ENCODE measurements around the gene NECTIN1.

NECTIN1 gene

GRCh38 chr11:119716582-119717498 lies 12.2 kb downstream of the NECTIN1 start:
- FAIRE-seq (no peak), DNase-seq (ENCODE audit: extremely low spot score, insufficient read length, low read depth) (no peak)

GRCh38 chr11:119714590-119714989 lies 14.4 kb downstream of the NECTIN1 start:
- DNase-seq (ENCODE audit: extremely low spot score, insufficient read length, low read depth) (no peak), FAIRE-seq (no peak)

GRCh38 chr11:119714189-119714588 lies 14.8 kb downstream of the NECTIN1 start:
- FAIRE-seq (no peak), DNase-seq (ENCODE audit: extremely low spot score, insufficient read length, low read depth) (no peak)

- DNase-seq (ENCODE audit: extremely low spot score, insufficient read length, low read depth) (no peak), FAIRE-seq (no peak)
Observed at GRCh38 chr11:119713359-119714040, 15.5 kb downstream of the NECTIN1 start.

DNA sequence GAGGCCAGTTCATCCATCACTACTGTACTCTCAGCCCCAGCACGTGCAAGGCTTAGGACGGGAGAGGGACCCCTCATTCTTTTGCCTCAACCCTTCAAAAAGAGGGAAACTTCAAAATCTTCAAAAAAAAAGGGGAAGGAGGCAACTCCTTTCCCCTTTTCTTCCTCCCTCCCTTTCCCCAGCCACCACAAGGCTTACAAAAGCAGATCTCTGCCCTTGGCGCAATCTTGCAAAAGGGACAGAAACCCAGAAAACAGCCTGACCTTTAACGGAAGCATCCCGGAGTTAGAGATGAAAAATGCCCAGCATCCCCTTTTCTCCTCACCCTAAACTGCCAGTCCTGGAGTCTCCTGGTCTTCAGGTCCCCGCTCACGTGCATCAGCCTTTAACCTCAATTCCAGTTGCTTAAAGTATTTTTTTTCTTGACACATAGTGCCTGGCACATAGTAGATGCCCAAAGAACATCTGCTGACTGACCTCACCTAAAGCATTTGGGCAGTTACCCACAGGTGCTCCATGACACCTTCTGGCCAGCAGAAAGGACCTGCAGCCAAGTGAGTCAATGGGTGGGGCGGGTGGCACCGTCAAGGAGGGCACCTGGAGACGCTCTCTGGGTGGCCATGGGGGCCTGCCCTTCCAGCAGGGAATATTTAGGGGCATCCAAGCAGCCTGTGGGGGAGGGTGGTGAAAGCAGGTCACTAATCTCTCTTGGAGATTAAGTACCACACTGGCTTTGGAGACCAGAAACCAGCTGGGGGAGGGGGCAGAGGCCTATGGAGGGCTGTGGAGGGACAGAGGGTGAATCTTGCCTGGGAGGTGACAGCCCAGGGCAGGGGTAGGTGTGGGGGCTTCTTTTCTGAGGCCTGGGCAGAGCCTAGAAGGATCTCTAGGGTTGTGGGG lies 16.3 kb downstream of the NECTIN1 start:
- DNase-seq (ENCODE audit: extremely low spot score, insufficient read length, low read depth) (no peak), FAIRE-seq (no peak)

DNA sequence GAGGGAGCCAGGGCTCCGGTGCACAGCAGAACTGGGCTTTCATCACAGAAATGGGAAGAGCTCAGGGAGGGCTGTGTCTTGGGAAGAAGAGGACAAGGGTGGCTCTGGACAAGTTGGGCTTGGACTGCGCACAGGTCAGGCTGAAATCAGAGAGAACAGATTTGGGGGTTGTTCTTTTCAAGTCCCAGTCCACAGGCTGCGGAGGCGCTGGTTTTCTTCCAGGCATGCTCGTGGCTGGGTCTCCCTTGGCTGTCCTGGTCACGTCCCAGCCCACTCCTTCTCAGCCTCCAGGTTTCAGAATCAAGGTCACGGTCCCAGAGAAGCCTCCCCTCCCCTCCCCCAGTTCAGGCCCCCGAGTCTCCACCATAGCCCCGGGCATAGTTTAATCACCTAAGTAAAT lies 17.0 kb downstream of the NECTIN1 start:
- FAIRE-seq (no peak), DNase-seq (ENCODE audit: extremely low spot score, insufficient read length, low read depth) (no peak)

- DNase-seq (ENCODE audit: extremely low spot score, insufficient read length, low read depth) = no peak
- no peak for FAIRE-seq
Observed at GRCh38 chr11:119711476-119711875, 17.5 kb downstream of the NECTIN1 start.

- FAIRE-seq (no peak), DNase-seq (ENCODE audit: extremely low spot score, insufficient read length, low read depth) (no peak)
Observed at GRCh38 chr11:119710417-119710816, 18.6 kb downstream of the NECTIN1 start.

- FAIRE-seq = peak; percentile 56
- DNase-seq (ENCODE audit: extremely low spot score, insufficient read length, low read depth) = no peak
Observed at GRCh38 chr11:119709638-119710346, 19.2 kb downstream of the NECTIN1 start.

DNA sequence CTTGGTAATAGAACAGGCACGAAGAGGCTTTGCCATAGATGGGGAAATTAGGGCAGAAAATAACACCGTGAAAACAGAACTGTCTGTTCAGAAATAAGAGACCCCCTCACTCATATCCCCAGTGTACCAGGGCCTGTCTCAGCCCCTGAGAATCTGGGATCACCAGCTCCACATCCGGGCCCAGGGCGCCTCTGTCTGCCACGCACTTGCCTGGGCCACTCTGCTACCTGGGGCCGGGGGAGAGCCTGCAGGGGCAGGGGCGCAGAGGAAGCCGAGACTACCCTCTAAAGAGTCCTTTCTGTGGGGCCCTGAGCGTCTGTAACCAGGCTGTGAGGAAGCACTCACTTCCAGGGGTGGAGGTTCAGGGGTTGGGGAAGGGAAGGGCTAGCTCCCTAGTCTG lies 19.8 kb downstream of the NECTIN1 start:
- DNase-seq (ENCODE audit: extremely low spot score, insufficient read length, low read depth) = no peak
- no peak for FAIRE-seq

GRCh38 chr11:119708384-119708783 lies 20.6 kb downstream of the NECTIN1 start:
- FAIRE-seq (no peak), DNase-seq (ENCODE audit: extremely low spot score, insufficient read length, low read depth) (no peak)

DNA sequence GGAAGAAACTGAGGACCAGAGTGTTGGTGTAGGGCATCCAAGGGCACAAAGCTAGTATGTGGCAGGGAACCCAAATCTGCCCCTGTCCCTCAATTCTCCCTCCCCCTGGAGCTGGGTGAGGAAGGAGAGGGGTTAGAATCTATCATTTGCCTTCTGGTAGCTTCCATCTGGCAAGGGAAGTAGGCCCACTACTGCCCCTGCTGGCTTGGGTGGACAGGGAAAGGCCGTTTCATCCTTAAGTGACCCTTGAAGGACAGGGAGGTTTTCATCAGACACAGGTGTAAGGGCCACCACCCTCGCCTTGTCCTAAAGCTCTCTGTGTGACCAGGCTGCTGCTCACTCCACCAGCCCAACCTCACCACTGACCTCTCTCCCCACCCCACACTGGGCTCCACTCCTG lies 22.1 kb downstream of the NECTIN1 start:
- FAIRE-seq = no peak
- no peak for DNase-seq (ENCODE audit: extremely low spot score, insufficient read length, low read depth)

- DNase-seq (ENCODE audit: extremely low spot score, insufficient read length, low read depth) (no peak), FAIRE-seq (no peak)
Observed at GRCh38 chr11:119706029-119706428, 23.0 kb downstream of the NECTIN1 start.

GRCh38 chr11:119705362-119705761 lies 23.6 kb downstream of the NECTIN1 start:
- no peak for FAIRE-seq
- no peak for DNase-seq (ENCODE audit: extremely low spot score, insufficient read length, low read depth)

DNA sequence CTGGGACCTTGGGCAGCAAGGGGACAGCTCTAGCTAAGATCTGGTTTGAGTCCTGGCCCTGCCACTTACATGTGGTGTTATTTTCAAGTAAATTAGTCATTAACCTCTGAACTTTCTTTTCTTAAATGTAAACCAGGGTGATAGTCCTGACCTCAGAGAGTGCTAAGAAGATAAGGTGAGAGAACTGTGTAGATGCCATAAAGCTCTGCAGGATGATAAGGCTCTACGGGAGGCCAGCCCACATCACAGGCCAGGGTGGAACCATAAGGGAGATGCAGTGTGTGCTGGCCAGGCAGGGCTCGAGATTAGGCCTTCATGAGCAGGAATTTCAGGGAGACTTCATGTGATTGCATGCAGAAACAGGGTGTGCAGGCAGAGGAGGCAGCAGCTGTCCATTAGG lies 24.2 kb downstream of the NECTIN1 start:
- FAIRE-seq = no peak
- DNase-seq (ENCODE audit: extremely low spot score, insufficient read length, low read depth) = no peak

DNA sequence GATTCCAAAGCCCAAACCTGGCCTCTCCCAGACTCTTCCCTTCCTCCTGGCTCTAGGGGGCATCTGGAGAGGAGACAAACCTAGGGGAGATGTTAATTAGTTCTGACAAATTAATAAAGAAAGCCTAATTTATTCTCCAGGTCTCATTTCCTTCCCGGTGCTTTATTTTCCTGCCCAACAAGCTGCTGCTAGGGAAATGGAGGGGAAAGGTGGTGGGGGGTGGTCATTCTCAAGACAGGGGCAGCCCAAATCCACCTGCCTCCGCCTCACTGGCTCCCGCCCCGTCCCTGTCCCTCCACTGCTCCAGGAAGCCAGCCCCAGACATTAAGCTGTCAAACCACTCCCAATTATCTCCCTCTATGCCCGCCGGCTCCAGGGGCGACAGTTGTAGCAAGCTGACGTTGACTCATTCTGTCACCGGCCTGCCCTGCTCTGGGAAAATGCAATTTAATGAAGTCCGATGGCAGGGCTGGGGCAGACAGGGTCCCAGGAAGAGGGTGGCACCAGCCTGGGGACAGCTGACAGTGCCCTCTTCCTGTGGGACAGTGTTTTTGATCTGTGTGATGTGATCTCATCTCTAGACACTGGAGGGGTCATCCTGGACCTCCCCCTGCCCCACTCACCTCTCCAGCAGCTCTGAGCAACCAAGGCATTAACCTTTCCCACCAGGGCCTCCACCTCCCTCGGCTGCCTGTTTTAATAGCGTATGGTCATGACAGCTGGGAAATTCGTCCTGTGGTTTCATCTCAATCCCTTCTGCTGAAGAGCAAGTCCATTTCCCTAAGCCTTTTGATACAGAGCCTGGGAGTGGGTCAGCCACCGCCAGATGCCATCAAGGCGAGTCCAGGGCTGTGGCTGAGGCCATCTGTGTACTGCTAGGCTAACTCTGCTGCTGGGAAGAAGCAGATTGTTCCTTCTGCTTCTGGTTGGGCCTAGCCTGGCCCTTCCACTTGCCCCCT lies 27.1 kb downstream of the NECTIN1 start:
- FAIRE-seq = no peak
- no peak for DNase-seq (ENCODE audit: extremely low spot score, insufficient read length, low read depth)

DNA sequence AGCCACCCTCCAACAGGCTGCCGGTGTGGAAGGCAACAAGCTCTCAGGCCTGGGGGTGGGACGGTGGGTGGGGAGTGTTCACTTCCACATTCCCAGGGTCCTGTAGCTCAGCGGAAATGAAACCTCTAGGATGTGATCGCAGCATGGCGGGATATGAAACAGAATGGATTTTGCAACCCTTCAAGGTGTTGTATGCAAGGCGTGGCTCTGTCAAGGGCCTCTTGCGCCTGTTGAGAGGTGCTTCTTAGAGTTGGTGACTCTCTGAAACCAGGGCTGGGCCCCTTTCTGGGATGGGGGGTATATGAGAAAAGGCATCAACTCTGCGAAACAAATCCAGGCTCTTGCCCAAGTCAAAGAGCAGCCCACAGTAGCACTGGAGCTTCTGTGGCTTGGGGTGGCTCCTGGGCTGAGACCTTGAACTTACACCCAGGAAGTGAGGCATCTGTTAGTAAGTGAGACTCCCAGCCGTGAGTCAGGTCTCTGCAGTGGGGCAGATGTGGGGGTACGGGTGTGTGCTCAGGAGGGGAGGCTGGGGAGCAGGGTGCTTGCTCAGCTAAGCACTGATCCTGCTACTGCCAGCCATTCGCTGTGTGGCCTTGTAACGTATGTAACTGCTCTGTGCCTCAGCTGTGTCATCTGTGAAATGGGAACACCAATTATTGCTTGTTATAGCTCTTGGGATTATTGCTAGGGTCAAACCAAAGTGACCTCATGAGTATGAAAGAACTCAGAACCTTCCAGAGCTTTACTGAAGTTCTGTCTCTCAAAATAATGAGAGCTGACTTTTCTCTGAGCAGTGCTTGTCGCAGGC lies 28.3 kb downstream of the NECTIN1 start:
- FAIRE-seq (no peak), DNase-seq (ENCODE audit: extremely low spot score, insufficient read length, low read depth) (no peak)

DNA sequence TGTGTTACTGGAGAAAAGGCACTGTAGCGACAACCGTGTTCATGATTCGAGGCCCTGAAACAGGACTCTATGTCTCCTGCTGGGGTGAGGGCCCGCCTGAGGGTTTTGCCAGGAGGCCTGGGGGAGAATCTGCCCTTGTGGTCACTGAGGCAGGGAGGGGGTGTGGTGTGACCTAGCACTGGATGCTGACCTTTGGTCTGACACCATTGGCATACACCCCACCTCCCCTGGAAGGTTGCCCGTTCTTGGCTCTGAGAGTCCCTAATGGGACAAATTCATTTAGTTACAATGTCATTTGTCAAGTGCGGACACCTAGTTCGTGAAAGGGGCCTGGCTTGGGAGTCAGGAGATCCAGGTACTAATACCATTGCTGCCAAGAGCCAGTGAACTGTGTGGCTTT lies 29.0 kb downstream of the NECTIN1 start:
- no peak for FAIRE-seq
- no peak for DNase-seq (ENCODE audit: extremely low spot score, insufficient read length, low read depth)

Data from GM18507 (cell line).